Body of pancreas (tissue), 4 donors: ENCODE measurements around the gene GRK3.

Experiments used
- CTCF ChIP-seq, 7 experiments: fragments of 450-650 bp in 4 of 7; fragments of 200-600 bp in 3 of 7; sonication (generic) in 3 of 7; IDR thresholded peaks; one replicate each; pipeline ENCODE4 v1.5.1; 2016 to 2019; ENCODE audit warnings: antibody characterized with exemption in 7 of 7
- POLR2A ChIP-seq, 3 donors: fragments of 450-650 bp; IDR thresholded peaks; one replicate each; pipeline ENCODE4 v1.6.1; 2016; ENCODE audit warnings: antibody characterized with exemption in 3 of 3, mild to moderate bottlenecking in 2 of 3

- TF ChIP-seq CTCF (IDR thresholded peaks at IDR 0.05) (no peak), POLR2A (IDR thresholded peaks at IDR 0.05) (no peak)
These were observed 184.2 kb downstream of the GRK3 start for GRCh38 chr22:25748704-25749103.
